ENCODE measurements around the gene RTP3. TPM values are rescaled to one million over a fixed set of nuclear protein-coding genes. Genes with fewer than 3 reads are reported as not detected.

Gene RTP3
- total and polyA plus RNA-seq, 2 experiments from 2014 or later: 0.16 TPM; not detected in 1

GRCh38 chr3:46454209-46454595, 43.6 kb upstream of the RTP3 start:
- TF ChIP-seq CTCF (conservative IDR thresholded peaks at IDR 0.05; ENCODE audit: low read depth in 2 of 2): no peak
- TF ChIP-seq ZNF114 (CRISPR knock-in tag; IDR thresholded peaks at IDR 0.05): no peak
- TF ChIP-seq NANOG (IDR thresholded peaks at IDR 0.05; ENCODE audit: borderline replicate concordance): no peak
- TF ChIP-seq CREB1 (CRISPR knock-in tag; IDR thresholded peaks at IDR 0.05; ENCODE audit: low read depth): no peak
- TF ChIP-seq POLR2AphosphoS5 (IDR thresholded peaks at IDR 0.05; ENCODE audit: low read depth): no peak
- TF ChIP-seq EZH2 (IDR thresholded peaks at IDR 0.05; ENCODE audit: low read depth, unreplicated experiment): no peak
- TF ChIP-seq ZNF462 (CRISPR knock-in tag; IDR thresholded peaks at IDR 0.05): no peak
- TF ChIP-seq JUNB (IDR thresholded peaks at IDR 0.05; ENCODE audit: unreplicated experiment): no peak
- no peak for TF ChIP-seq EZH2phosphoT487 (IDR thresholded peaks at IDR 0.05; ENCODE audit: unreplicated experiment)
- no peak for TF ChIP-seq STAT1 (IDR thresholded peaks at IDR 0.05; ENCODE audit: unreplicated experiment)
- no peak for TF ChIP-seq ETS1 (IDR thresholded peaks at IDR 0.05)
- Mint-ChIP-seq H3K27ac (no peak overlapping the region), H3K36me3 (ENCODE audit: low read depth) (no peaks in the 10 kb centered on the region), H3K4me1 (no peaks in the 10 kb centered on the region), H3K9me3 (no peaks in the 10 kb centered on the region), H3K27me3 (ENCODE audit: insufficient read depth, low read depth, poor library complexity) (peaks cover 2% of the 10 kb centered on the region), H3K4me3 (no peak overlapping the region)
- ATAC-seq (no peak), DNase-seq (ENCODE audit: low spot score) (no peak)
- H4K20me1 ChIP-seq (replicated peaks; ENCODE audit: insufficient read depth): no peaks in the 10 kb centered on the region
- H3K4me3 ChIP-seq: no peak overlapping the region
- no peaks in the 10 kb centered on the region for H3K27me3 ChIP-seq (ENCODE audit: insufficient read depth)
- H3K9me2 ChIP-seq (ENCODE audit: insufficient read depth): no peaks in the 10 kb centered on the region
- no peaks in the 10 kb centered on the region for H3K4me1 ChIP-seq (ENCODE audit: insufficient read depth)
- no peak overlapping the region for H3K27ac ChIP-seq (ENCODE audit: low read depth)
- no peaks in the 10 kb centered on the region for H3K36me3 ChIP-seq (ENCODE audit: insufficient read depth)
- no peaks in the 10 kb centered on the region for H3K79me2 ChIP-seq (replicated peaks; ENCODE audit: insufficient read depth)
- H3F3A ChIP-seq (replicated peaks; ENCODE audit: low read depth): no peaks in the 10 kb centered on the region
- H3K4me2 ChIP-seq: no peak overlapping the region
- no peak overlapping the region for H2AFZ ChIP-seq

All from GM23338 (cell line).